GM19395 (cell line): ENCODE results near the gene TEAD1.

Experiments used
- ATAC-seq: cut with Tn5 transposase; IDR thresholded peaks from one replicate; pipeline ENCODE4 v1.9.1; 2021; ENCODE audit warnings: mild to moderate bottlenecking, moderate library complexity; ENCODE audit not compliant: unreplicated experiment

The TEAD1 gene

DNA sequence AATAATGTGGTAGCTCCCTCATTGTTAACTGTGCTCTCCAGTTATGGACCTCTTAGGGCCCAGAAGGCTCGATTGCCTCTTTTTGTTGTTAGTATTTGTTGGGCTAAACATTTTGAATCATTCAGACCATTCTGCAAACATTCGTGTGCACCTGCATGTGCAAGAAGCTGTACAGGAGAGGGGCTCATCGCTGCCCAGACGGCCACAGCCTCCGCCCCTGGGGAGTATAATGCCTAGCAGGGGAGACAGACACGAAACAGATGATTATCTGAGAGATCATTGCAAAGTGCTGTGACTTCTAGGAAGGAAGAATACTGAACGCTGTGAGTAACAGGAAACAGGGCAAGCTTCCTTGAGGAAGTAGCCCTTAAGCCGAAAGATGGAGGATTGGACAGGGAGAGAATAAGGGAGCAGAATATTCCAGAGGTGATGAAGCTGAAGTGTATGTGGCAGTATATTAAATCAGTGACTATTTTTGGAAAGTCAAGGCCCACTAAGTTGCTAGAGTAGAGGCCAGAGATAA lies 211.6 kb downstream of the TEAD1 start:
- no peak for ATAC-seq

DNA sequence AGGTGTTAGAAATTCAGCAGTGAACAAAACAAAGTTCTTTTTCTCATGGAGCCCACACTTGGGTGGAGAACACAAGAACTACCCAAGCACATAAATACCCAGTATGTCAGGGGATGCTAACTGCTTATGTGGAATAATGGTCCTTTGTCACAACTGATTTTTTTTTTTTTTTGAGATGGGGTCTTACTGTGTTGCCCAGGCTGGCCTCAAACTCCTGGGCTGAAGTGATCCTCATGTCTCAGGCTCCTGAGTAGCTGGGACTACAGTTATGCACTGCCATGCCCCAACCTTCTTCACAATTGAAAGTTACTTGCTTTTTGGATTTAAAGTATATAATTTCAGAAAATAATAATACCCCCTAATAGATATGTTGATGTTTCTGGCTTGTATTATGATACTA lies 212.3 kb downstream of the TEAD1 start:
- no peak for ATAC-seq

DNA sequence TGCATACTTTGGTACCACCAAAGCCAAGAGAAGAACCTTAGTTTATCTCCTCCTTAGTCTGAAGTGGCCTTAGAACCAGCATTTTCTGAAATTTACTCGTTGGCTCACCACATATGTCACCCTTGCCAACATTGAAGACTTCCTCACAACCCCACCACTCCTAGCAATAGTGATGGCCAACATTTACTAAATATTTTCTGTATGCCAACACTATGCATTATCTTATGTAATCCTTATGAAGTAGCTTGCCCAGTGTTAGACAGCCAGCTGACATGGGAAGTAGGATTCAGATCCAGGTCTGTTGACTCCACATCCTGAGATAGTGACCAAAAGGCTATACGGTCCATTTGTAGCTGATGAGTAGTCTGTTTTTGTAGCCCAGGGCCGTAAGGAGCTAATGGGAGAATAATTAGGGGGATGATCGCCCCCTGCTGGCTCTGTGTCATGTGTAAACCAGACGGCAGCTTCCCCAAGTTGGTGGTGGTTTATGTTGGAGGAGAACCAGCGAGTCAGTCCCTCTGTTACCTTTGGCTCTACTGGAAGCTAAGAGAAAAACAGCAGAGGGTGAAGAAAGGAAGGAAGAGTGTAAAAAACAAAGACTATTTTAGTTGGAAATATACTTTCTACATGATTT lies 214.4 kb downstream of the TEAD1 start:
- ATAC-seq, result peak; percentile 87

GRCh38 chr11:12889243-12889642 lies 215.0 kb downstream of the TEAD1 start:
- ATAC-seq, result no peak

GRCh38 chr11:12890476-12890875 lies 216.3 kb downstream of the TEAD1 start:
- ATAC-seq, result no peak

- ATAC-seq, result peak; percentile 57
Measured at GRCh38 chr11:12893787-12894672, 219.8 kb downstream of the TEAD1 start.

- ATAC-seq, result no peak
Measured at GRCh38 chr11:12897390-12897789, 223.2 kb downstream of the TEAD1 start.

DNA sequence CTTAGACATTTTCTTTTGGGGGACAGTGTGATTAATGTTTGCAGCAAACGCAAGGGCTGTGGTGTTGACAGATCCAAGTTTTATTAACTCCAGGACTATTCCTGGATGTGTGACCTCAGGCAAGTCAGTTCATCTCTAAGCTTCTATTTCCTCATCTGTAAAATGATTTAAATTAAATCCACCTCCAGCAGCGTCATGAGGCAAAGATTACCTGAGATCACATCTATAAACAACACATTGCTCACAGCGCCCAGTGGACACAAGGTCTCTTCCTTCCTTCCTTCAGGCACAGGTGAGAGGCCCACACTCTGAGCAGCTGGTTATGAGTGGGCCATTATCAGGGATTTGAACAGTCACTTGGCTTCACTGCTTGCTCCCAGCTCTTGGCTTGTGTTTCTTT lies 223.6 kb downstream of the TEAD1 start:
- ATAC-seq, result no peak

DNA sequence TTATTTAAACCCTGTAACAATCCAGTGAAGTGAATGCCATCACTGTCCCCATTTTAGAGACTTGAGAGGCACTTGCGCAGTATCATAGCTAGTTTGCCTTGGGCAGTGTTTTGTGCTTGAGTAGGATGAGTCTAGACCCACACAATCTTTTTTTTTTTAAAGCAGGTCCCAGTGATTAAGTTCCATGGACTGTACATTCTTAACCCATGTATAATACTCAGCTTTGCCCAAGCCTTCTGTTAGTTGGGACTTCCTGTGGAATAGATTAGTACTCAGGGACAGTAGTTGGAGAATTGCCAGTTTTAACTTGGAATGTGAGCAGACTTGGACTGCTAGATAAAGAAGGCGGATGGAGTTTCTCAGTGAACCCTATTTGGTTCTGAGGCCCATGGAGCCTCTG lies 226.3 kb downstream of the TEAD1 start:
- no peak for ATAC-seq

- ATAC-seq, result no peak
Measured at GRCh38 chr11:12901272-12901671, 227.1 kb downstream of the TEAD1 start.

- ATAC-seq, result no peak
Measured at GRCh38 chr11:12901874-12902481, 227.8 kb downstream of the TEAD1 start.

GRCh38 chr11:12902791-12903486 lies 228.7 kb downstream of the TEAD1 start:
- ATAC-seq, result no peak

- no peak for ATAC-seq
Measured at GRCh38 chr11:12905435-12905834, 231.2 kb downstream of the TEAD1 start.

GRCh38 chr11:12906501-12906900 lies 232.3 kb downstream of the TEAD1 start:
- ATAC-seq, result no peak

DNA sequence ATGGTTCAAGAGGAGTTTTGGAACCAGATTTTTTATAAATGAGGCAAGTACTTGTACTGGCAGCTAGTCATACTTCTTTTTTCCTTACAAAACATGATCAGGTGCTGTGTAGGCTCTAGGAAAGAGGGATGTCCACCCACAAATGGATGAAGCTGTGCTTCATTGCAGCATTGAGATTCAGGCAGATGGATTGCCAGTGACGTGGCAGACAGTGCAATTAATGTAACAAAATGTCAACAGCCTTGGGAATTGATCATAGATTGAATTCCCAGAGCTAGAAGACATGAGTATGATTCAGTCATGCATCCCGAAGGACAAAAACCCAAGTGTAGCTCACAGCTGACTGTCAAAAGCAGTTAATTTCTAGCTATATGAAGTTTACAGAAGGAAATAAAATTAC lies 235.7 kb downstream of the TEAD1 start:
- no peak for ATAC-seq

DNA sequence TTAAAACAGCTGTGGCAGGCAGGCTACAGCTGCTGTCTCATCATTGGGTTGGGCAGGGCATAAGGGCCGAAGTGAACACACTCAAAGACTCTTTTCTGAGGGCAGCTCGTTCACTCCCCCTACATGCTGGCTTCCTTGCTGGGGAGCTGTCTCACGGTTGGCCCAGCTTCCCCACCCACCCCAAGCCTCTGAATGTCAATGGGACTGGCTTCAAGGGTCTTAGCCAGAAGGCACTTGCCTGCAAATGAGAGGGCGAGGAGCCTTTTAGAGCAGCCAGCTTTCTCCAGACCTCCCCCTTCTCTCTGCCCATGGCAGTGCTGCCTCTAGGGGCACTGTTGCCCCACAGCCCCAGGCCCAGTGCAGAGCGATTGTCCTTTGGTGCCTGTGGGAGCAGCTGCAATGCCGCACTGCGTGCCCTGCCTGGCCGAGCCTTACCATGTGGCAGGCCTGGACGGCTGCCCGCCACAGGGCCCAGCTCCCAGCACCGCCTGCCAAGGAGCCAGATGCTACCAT lies 240.2 kb downstream of the TEAD1 start:
- no peak for ATAC-seq

DNA sequence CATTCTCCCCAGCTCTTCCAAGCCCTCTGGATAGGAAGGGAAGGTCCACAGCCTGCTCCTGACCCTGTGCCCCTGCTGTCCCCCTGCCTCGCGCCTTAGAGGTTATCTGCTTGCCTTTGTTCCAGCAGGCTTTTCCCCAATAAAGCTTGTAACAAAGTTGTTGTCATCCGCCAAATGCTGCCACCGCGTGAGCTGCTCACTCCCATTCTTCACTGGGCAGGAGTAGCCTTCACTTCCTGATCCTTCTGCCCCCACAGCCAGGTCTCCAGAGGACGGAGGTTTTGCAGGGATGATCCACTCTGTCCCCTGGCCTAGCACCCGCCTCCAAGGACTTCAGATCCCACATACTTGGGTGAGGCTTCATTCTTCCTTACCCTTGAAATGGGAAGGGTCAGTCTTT lies 240.9 kb downstream of the TEAD1 start:
- ATAC-seq, result no peak

DNA sequence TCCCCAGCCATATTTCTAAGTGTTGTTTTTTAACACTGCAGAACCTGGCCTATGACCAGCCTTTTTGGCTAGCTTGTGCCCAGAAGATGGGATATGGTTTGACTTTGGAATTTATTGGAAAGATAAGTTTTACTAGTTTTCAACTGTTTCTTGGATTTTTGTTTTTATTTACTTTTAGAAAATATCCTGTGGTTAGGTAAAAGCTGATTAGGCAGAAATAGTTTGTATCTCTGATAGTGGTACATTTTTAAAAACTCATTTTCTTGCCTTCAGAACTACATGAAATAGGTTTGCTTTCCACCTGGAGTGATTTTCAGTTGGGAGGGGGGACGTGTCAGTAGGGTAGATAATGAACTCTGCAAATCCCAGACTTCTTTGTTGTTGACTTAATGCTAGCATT lies 243.6 kb downstream of the TEAD1 start:
- ATAC-seq, result no peak

DNA sequence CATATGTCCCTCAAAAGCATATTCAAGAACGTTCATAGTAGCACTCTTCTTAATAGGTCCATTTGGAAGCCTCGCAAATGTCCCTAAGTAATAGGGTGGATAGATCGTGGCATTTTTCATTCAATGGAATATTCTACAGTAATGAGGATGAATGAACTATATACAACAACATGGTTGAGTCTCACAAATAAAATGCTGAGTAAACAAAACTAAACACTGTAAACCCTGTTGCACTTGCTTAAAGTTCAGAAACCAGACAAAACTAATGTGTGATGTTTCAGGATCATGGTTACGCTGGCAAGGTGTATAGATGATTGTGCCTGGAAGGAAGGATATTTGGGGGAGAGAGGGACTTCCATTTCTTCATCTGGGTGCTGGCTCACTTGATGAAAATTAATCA lies 244.4 kb downstream of the TEAD1 start:
- ATAC-seq, result no peak

GRCh38 chr11:12922418-12922817 lies 248.2 kb downstream of the TEAD1 start:
- ATAC-seq, result no peak

DNA sequence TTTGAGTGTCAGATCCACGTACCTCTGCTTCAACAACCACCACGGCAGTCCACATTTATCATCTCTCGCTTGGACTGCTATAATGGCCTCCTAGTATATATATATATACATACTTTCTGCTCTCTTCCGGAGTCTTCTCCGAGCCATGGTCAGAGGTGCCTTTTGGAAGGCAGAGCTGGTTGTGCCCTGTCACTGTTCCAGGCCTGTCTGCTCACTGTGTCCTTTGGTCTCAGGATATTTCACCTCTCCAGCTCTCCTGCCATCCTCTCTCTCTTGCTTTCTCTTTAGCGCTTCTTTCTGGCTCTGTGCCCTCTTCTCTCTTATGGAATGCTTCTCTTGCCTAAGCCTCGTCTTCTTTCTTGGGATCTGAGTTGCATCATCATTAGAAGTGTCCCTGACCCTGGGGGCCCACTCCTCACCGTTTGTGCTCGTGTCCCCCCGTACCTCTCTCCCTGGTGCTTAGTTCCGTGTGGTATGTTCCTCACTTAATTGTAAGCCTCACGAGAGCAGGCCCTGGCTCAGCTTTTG lies 248.8 kb downstream of the TEAD1 start:
- ATAC-seq, result no peak
